H1 (cell line): ENCODE measurements around the gene HBS1L. TPM values are rescaled to one million over a fixed set of nuclear protein-coding genes. Genes with fewer than 3 reads are reported as not detected.

Experiments
- CHD2 ChIP-seq: IDR thresholded peaks from 2 replicates; pipeline ENCODE4 v1.6.1; 2012; ENCODE audit warnings: low read length, improper control_type of control experiment
- CHD7 ChIP-seq: fragments of 300-600 bp; sonication (generic); IDR thresholded peaks from 2 replicates; pipeline ENCODE4 v1.7.1; 2012; ENCODE audit warnings: low read length, moderate library complexity, mild to moderate bottlenecking, inconsistent platforms; ENCODE audit not compliant: insufficient replicate concordance
- CREB1 ChIP-seq: IDR thresholded peaks from 2 replicates; pipeline ENCODE4 v1.6.1; 2012; ENCODE audit warnings: inconsistent platforms
- EZH2 ChIP-seq: fragments of 200-600 bp; sonication (generic); IDR thresholded peaks from 2 replicates; pipeline ENCODE4 v1.7.1; 2012; ENCODE audit warnings: low read depth, mild to moderate bottlenecking, moderate library complexity, low read length, inconsistent platforms; ENCODE audit not compliant: severe bottlenecking
- GABPA ChIP-seq: IDR thresholded peaks from 2 replicates; pipeline ENCODE4 v1.6.1; 2011; ENCODE audit warnings: mild to moderate bottlenecking, low read length, moderate library complexity, borderline replicate concordance; ENCODE audit not compliant: insufficient read depth
- POLR2A ChIP-seq, 2 experiments: IDR thresholded peaks; 1 replicate in 1 of 2; 2 replicates in 1 of 2; pipeline ENCODE4 v1.6.1; 2011; ENCODE audit warnings: low read depth in 2 of 2, low read length in 2 of 2, mild to moderate bottlenecking in 2 of 2; ENCODE audit errors: control extremely low read depth in 1 of 2
- POU5F1 ChIP-seq: IDR thresholded peaks from 2 replicates; pipeline ENCODE4 v1.6.1; 2011; ENCODE audit warnings: low read depth, mild to moderate bottlenecking, low read length, moderate library complexity
- SIRT6 ChIP-seq: IDR thresholded peaks from one replicate; pipeline ENCODE4 v1.7.1; 2012; ENCODE audit warnings: low read length, inconsistent platforms
- TCF12 ChIP-seq: IDR thresholded peaks from 2 replicates; pipeline ENCODE4 v1.6.1; 2011; ENCODE audit warnings: low read depth, mild to moderate bottlenecking, low read length
- TEAD4 ChIP-seq: IDR thresholded peaks from 2 replicates; pipeline ENCODE4 v1.6.1; 2012; ENCODE audit warnings: low read depth, low read length, inconsistent platforms, mixed read lengths
- YY1 ChIP-seq: IDR thresholded peaks from 2 replicates; pipeline ENCODE4 v1.6.1; 2011; ENCODE audit warnings: low read depth, mild to moderate bottlenecking, low read length
- polyA plus RNA-seq, 7 experiments: library from polyadenylated mRNA; depleted of rRNA in 3 of 7; stranded (reverse) in 5 of 7; unstranded in 2 of 7; fragments of >200 nt in 5 of 7; fragments of 200-250 nt in 2 of 7; gene quantifications; 1 replicate in 5 of 7; 2 replicates in 1 of 7; 4 replicates in 1 of 7; pipeline versions ENCODE4 v1.2.1 to v1.2.3, GENCODE V29; 2011 to 2013; ENCODE audit warnings: missing spikeins in 2 of 7, mixed read lengths in 2 of 7
- total RNA-seq: library from RNA; stranded (reverse); fragmentation: NEBNext Ultra II Directional; extraction: Animal tissue kit (Norgen Biotek cat#: 25700); gene quantifications from 2 replicates; pipeline ENCODE4 v1.2.1, GENCODE V29; 2021

The HBS1L gene
- total and polyA plus RNA-seq, 2 of the 8 experiments (the other 6 are each of a cell fraction or from before 2014, with no cell fraction given) = 28.1 to 97.1 TPM

- TF ChIP-seq CHD7 (no peak), YY1 (no peak), CHD2 (no peak), POLR2A (IDR thresholded peaks at IDR 0.05; ENCODE audit: control extremely low read depth in 1 of 2, low read depth in 2 of 2, low read length in 2 of 2) (no peak), TEAD4 (no peak), POU5F1 (no peak), CREB1 (no peak), EZH2 (no peak), TCF12 (no peak), GABPA (no peak), SIRT6 (no peak)
Observed at GRCh38 chr6:135033238-135033637, 21.4 kb downstream of the HBS1L start (continued).
